Activated T-helper 17 cell treated with anti-CD3 and anti-CD28 coated beads, Interleukin-2, amount 50 U/mL, for 72 hours (primary cell): ENCODE data around the gene SEMA6D. TPM values are rescaled to one million over a fixed set of nuclear protein-coding genes. Genes with fewer than 3 reads are reported as not detected.

ENCODE experiments used
- ATAC-seq: fragments of 150-1000 bp; cut with Tn5 transposase; replicated peaks from 2 replicates; pipeline ENCODE4 v1.10.0; 2021; ENCODE audit warnings: mild to moderate bottlenecking, moderate library complexity
- H3K27ac Mint-ChIP-seq: one replicate; pipeline ENCODE4 v1.8.0; 2022; ENCODE audit warnings: mixed read lengths
- H3K27me3 Mint-ChIP-seq: one replicate; pipeline ENCODE4 v1.8.0; 2022; ENCODE audit warnings: mixed read lengths
- H3K36me3 Mint-ChIP-seq: one replicate; pipeline ENCODE4 v1.8.0; 2022; ENCODE audit warnings: low read depth, mild to moderate bottlenecking, mixed read lengths
- H3K4me1 Mint-ChIP-seq: one replicate; pipeline ENCODE4 v1.8.0; 2022; ENCODE audit warnings: mixed read lengths
- H3K4me3 Mint-ChIP-seq: one replicate; pipeline ENCODE4 v1.8.0; 2022; ENCODE audit warnings: mild to moderate bottlenecking, mixed read lengths
- H3K9me3 Mint-ChIP-seq: one replicate; pipeline ENCODE4 v1.8.0; 2022; ENCODE audit warnings: mixed read lengths
- total RNA-seq, 2 donors: library from RNA; stranded (reverse); gene quantifications; one replicate each; pipeline ENCODE4 v1.2.3, GENCODE V29; 2022

Gene SEMA6D
- total RNA-seq, 2 donors from 2014 or later = not detected

DNA sequence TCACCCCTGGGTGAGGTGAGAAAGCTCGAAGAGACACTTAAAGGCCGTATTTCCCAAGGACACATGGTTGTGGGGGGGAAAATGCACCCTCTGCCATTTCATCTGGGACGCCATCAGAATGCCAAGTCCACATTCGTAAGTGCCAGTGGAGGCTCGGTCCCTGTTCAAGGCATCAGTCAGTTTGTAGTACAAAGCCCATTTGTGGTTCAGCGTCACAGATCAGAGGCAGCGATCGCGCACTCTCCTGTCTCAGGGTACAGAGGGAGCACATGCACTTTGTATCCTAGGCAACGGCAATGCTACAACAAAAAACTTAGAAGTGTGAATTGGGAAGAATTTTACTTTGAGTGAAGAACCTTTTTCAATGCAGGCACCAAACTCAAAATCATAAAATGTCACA is 27.2 kb downstream of the SEMA6D start:
- Mint-ChIP-seq H3K36me3 (no peaks in the 10 kb centered on the region), H3K27ac (no peak overlapping the region), H3K4me1 (no peaks in the 10 kb centered on the region), H3K27me3 (peaks cover 4% of the 10 kb centered on the region), H3K9me3 (no peaks in the 10 kb centered on the region), H3K4me3 (no peak overlapping the region)
- ATAC-seq = no peak

- Mint-ChIP-seq H3K27ac (no peak overlapping the region), H3K4me1 (no peaks in the 10 kb centered on the region), H3K4me3 (no peak overlapping the region), H3K9me3 (no peaks in the 10 kb centered on the region), H3K36me3 (no peaks in the 10 kb centered on the region), H3K27me3 (peaks cover 4% of the 10 kb centered on the region)
- ATAC-seq = no peak
Measured at GRCh38 chr15:47744973-47745372, 27.7 kb downstream of the SEMA6D start.

DNA sequence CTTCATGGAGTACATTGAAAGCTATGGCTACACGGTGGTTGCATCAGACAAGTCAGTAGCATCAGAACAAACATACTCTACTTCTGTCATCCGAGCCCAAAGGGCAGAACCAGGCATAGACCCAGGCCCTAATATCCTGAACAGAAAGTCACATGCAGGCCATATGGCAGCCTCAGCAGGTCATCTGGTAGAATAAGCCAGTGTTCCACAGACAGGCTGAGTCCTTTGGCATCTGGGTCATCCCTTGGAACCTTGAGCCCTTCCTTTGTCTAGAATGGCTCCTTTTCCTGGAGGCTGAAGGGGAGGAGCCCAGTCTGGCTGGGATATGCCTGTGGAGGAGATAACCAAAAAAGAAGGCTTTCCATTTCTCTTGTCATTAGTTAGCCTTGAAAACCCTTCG is 29.2 kb downstream of the SEMA6D start:
- no peaks in the 10 kb centered on the region for H3K4me1 Mint-ChIP-seq
- H3K27me3 Mint-ChIP-seq = no peaks in the 10 kb centered on the region
- H3K4me3 Mint-ChIP-seq = no peak overlapping the region
- ATAC-seq = no peak
- no peak overlapping the region for H3K27ac Mint-ChIP-seq
- no peaks in the 10 kb centered on the region for H3K36me3 Mint-ChIP-seq
- H3K9me3 Mint-ChIP-seq = no peaks in the 10 kb centered on the region

DNA sequence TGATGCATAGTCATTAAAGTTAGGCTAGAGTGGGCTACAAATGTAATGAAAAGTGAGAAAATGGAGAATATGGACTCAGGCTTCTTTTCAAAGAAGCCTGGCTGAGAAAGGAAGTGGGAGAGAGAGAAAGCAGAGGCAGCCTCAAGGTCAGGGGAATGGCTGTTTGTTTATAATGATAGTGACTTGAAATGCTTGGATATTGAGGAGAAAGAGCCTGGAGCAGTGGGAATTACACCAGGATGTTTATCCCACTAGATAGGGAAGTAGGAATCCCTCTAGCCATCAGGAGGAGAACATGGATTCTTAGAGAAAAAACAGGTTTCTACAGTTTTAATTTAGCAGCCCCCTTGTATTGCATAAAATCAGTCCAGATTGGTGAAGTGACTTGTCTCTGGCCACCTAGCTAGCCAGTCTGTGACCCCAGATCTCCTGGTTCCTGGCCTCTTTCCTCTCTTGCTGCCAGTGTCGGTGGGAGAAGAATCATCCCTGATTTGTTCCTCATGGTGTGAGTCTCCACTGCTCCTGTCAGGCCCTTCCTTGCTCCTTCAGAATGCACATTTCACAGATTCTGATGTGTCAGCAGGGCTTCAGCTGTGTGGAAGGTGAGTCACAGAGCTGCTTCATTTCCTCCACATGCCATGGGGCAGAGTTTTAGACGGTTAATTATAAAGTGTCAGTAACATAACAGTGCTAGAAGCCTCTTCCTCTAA is 32.9 kb downstream of the SEMA6D start:
- Mint-ChIP-seq H3K9me3 (peaks cover 16% of the 10 kb centered on the region), H3K4me3 (no peak overlapping the region), H3K27ac (no peak overlapping the region), H3K36me3 (no peaks in the 10 kb centered on the region), H3K27me3 (no peaks in the 10 kb centered on the region), H3K4me1 (no peaks in the 10 kb centered on the region)
- no peak for ATAC-seq

- H3K36me3 Mint-ChIP-seq = no peaks in the 10 kb centered on the region
- no peak overlapping the region for H3K27ac Mint-ChIP-seq
- H3K27me3 Mint-ChIP-seq = no peaks in the 10 kb centered on the region
- peaks cover 16% of the 10 kb centered on the region for H3K9me3 Mint-ChIP-seq
- no peak for ATAC-seq
- no peaks in the 10 kb centered on the region for H3K4me1 Mint-ChIP-seq
- H3K4me3 Mint-ChIP-seq = no peak overlapping the region
Measured at GRCh38 chr15:47750740-47751262, 33.5 kb downstream of the SEMA6D start.

GRCh38 chr15:47753591-47753990 is 36.3 kb downstream of the SEMA6D start:
- Mint-ChIP-seq H3K36me3 (no peaks in the 10 kb centered on the region), H3K9me3 (peaks cover 16% of the 10 kb centered on the region), H3K27me3 (no peaks in the 10 kb centered on the region), H3K4me1 (no peaks in the 10 kb centered on the region), H3K27ac (no peak overlapping the region), H3K4me3 (no peak overlapping the region)
- no peak for ATAC-seq

- no peak for ATAC-seq
- peaks cover 16% of the 10 kb centered on the region for H3K9me3 Mint-ChIP-seq
- no peaks in the 10 kb centered on the region for H3K4me1 Mint-ChIP-seq
- no peak overlapping the region for H3K27ac Mint-ChIP-seq
- no peaks in the 10 kb centered on the region for H3K27me3 Mint-ChIP-seq
- no peaks in the 10 kb centered on the region for H3K36me3 Mint-ChIP-seq
- no peak overlapping the region for H3K4me3 Mint-ChIP-seq
Measured at GRCh38 chr15:47754312-47754711, 37.0 kb downstream of the SEMA6D start.

- Mint-ChIP-seq H3K4me1 (no peaks in the 10 kb centered on the region), H3K36me3 (no peaks in the 10 kb centered on the region), H3K4me3 (no peak overlapping the region), H3K27me3 (no peaks in the 10 kb centered on the region), H3K27ac (no peak overlapping the region), H3K9me3 (peaks cover 16% of the 10 kb centered on the region)
- ATAC-seq = no peak
Measured at GRCh38 chr15:47755941-47756340, 38.6 kb downstream of the SEMA6D start.

GRCh38 chr15:47756872-47757271 is 39.6 kb downstream of the SEMA6D start:
- ATAC-seq = no peak
- H3K4me3 Mint-ChIP-seq = no peak overlapping the region
- H3K27ac Mint-ChIP-seq = no peak overlapping the region
- no peaks in the 10 kb centered on the region for H3K4me1 Mint-ChIP-seq
- no peaks in the 10 kb centered on the region for H3K27me3 Mint-ChIP-seq
- H3K9me3 Mint-ChIP-seq = peaks cover 16% of the 10 kb centered on the region
- H3K36me3 Mint-ChIP-seq = no peaks in the 10 kb centered on the region

GRCh38 chr15:47757331-47757730 is 40.0 kb downstream of the SEMA6D start:
- ATAC-seq = no peak
- H3K4me3 Mint-ChIP-seq = no peak overlapping the region
- H3K4me1 Mint-ChIP-seq = no peaks in the 10 kb centered on the region
- H3K27me3 Mint-ChIP-seq = no peaks in the 10 kb centered on the region
- H3K36me3 Mint-ChIP-seq = no peaks in the 10 kb centered on the region
- H3K27ac Mint-ChIP-seq = no peak overlapping the region
- peaks cover 12% of the 10 kb centered on the region for H3K9me3 Mint-ChIP-seq

DNA sequence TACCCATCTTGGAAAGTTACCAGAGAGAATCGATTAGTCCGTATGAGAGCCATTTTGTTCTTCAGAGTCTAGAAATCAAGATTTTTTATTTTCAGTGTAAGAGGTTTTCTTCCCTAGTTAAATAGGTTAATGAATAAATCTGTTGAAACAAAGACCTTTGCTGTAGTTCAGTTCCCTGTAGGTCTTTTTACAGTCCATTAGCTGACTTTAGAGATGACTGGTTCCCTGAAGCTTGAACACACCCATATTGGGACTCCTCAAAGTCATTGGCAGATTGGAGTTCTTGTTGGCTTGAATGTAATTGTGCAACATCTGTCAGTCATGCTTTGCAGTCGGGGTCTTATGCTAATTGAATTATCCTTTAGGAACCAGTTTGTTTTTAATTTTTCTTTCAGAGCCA is 45.3 kb downstream of the SEMA6D start:
- no peak overlapping the region for H3K4me3 Mint-ChIP-seq
- no peak overlapping the region for H3K27ac Mint-ChIP-seq
- ATAC-seq = no peak
- peaks cover 4% of the 10 kb centered on the region for H3K27me3 Mint-ChIP-seq
- H3K9me3 Mint-ChIP-seq = no peaks in the 10 kb centered on the region
- no peaks in the 10 kb centered on the region for H3K36me3 Mint-ChIP-seq
- H3K4me1 Mint-ChIP-seq = no peaks in the 10 kb centered on the region

DNA sequence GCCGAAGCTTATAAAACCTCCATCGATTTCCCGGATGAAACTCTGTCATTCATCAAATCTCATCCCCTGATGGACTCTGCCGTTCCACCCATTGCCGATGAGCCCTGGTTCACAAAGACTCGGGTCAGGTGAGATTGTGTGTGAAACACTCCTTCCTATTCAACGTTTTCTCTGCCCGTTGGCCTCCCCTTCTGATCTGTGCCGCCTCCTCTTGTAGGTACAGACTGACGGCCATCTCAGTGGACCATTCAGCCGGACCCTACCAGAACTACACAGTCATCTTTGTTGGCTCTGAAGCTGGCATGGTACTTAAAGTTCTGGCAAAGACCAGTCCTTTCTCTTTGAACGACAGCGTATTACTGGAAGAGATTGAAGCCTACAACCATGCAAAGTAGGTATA is 47.4 kb downstream of the SEMA6D start:
- Mint-ChIP-seq H3K27me3 (peaks cover 4% of the 10 kb centered on the region), H3K36me3 (no peaks in the 10 kb centered on the region), H3K4me1 (no peaks in the 10 kb centered on the region), H3K27ac (no peak overlapping the region), H3K9me3 (no peaks in the 10 kb centered on the region), H3K4me3 (no peak overlapping the region)
- ATAC-seq = no peak

DNA sequence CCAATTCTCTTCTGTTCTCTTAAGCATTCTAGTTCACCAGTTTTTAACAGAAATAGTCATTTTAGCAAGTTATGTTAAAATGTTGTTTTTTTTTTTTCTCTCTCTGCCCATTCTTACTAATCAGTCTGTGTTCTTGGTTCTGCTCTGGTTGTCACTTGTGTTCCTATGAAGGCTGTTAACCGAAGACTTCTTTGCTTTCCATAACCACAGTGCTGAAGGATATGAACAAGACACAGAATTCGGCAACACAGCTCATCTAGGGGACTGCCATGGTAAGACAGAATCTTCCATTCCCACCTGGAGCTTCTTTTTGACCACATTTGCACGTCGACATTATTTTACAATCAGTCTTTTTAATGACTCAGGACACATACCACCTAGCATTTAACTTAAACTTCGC is 49.1 kb downstream of the SEMA6D start:
- Mint-ChIP-seq H3K4me3 (no peak overlapping the region), H3K27me3 (peaks cover 4% of the 10 kb centered on the region), H3K9me3 (peaks cover 4% of the 10 kb centered on the region), H3K27ac (no peak overlapping the region), H3K36me3 (no peaks in the 10 kb centered on the region), H3K4me1 (no peaks in the 10 kb centered on the region)
- no peak for ATAC-seq

- H3K27me3 Mint-ChIP-seq = peaks cover 4% of the 10 kb centered on the region
- H3K4me3 Mint-ChIP-seq = no peak overlapping the region
Measured at GRCh38 chr15:47767035-47767434, 49.7 kb downstream of the SEMA6D start.

DNA sequence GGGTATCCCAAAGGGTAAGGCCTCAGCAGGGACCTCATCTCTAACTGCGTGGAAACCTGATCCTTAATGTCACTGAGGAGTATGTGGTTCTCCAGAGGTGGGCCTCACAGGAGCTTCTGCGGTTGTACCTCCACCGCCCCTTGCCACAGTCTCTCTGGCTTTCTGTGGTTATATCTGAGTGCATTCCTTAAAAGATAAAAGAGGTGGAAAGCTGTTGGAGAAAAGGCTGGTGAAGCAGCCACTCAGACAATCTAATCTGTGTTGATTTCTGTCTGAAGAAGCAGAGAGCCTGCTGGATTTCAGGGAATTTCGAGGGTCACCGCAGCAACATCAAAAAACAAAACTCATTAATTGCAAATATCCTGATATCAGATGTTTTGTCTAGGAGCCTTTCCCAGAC is 51.4 kb downstream of the SEMA6D start:
- Mint-ChIP-seq H3K27me3 (peaks cover 4% of the 10 kb centered on the region), H3K27ac (no peak overlapping the region), H3K9me3 (peaks cover 4% of the 10 kb centered on the region), H3K36me3 (no peaks in the 10 kb centered on the region), H3K4me3 (no peak overlapping the region), H3K4me1 (no peaks in the 10 kb centered on the region)
- no peak for ATAC-seq

More at GRCh38 chr15:47767035-47767434, 49.7 kb downstream of the SEMA6D start:
- Mint-ChIP-seq H3K36me3 (no peaks in the 10 kb centered on the region), H3K4me1 (no peaks in the 10 kb centered on the region), H3K9me3 (peaks cover 4% of the 10 kb centered on the region), H3K27ac (no peak overlapping the region)
- no peak for ATAC-seq
